HepG2 (cell line): ENCODE measurements around the gene RPL18. TPM values are rescaled to one million over a fixed set of nuclear protein-coding genes. Genes with fewer than 3 reads are reported as not detected.

Source experiments
- GABPB1 ChIP-seq: IDR thresholded peaks from 2 replicates; pipeline ENCODE4 v1.6.1; 2016; ENCODE audit warnings: mild to moderate bottlenecking, missing genetic modification reagents, moderate library complexity, missing compliant biosample characterization
- HNRNPK ChIP-seq: fragments of 200-400 bp; formaldehyde crosslinking; IDR thresholded peaks from 2 replicates; pipeline ENCODE4 v1.6.1; 2018; ENCODE audit warnings: low read length, low read depth, moderate library complexity, mild to moderate bottlenecking; ENCODE audit not compliant: poor library complexity, severe bottlenecking
- NONO ChIP-seq, 2 experiments: fragments of 450-650 bp in 1 of 2; sonication (generic) in 1 of 2; formaldehyde crosslinking in 1 of 2; IDR thresholded peaks in 1 of 2; conservative IDR thresholded peaks in 1 of 2; 2 replicates each; pipeline versions ENCODE4 v1.6.1 to v1.8.0; 2017 to 2022; ENCODE audit warnings: mild to moderate bottlenecking in 1 of 2, missing genetic modification reagents in 1 of 2, moderate library complexity in 1 of 2
- NR2F2 ChIP-seq: IDR thresholded peaks from 2 replicates; pipeline ENCODE4 v1.6.1; 2012; ENCODE audit warnings: low read depth, inconsistent platforms, borderline replicate concordance
- SAP130 ChIP-seq: IDR thresholded peaks from 2 replicates; pipeline ENCODE4 v1.6.1; 2016; ENCODE audit warnings: low read depth
- THAP9 ChIP-seq: sonication (generic); formaldehyde crosslinking; IDR thresholded peaks from 2 replicates; pipeline ENCODE4; 2020; ENCODE audit warnings: missing genetic modification reagents, mild to moderate bottlenecking, borderline replicate concordance
- U2AF1 ChIP-seq: fragments of 200-400 bp; formaldehyde crosslinking; optimal IDR thresholded peaks from 2 replicates; pipeline ENCODE3; 2017; ENCODE audit warnings: mild to moderate bottlenecking, low read depth, low read length
- USF2 ChIP-seq, 2 experiments: sonication (generic) in 1 of 2; formaldehyde crosslinking in 1 of 2; IDR thresholded peaks; 2 replicates each; pipeline versions ENCODE4 v1.5.1 to v1.6.1; 2011 to 2020; ENCODE audit warnings: borderline replicate concordance in 1 of 2, low read depth in 1 of 2, low read length in 1 of 2, mild to moderate bottlenecking in 1 of 2, missing genetic modification reagents in 1 of 2, moderate library complexity in 1 of 2
- ZC3H13 ChIP-seq: sonication (generic); formaldehyde crosslinking; IDR thresholded peaks from 2 replicates; pipeline ENCODE4 v1.8.1; 2023; ENCODE audit warnings: mild to moderate bottlenecking, missing genetic modification reagents, moderate library complexity
- ZFP37 ChIP-seq: sonication (generic); formaldehyde crosslinking; IDR thresholded peaks from 2 replicates; pipeline ENCODE4 v1.4.0; 2020; ENCODE audit warnings: missing genetic modification reagents, borderline replicate concordance
- ZNF260 ChIP-seq: sonication (generic); formaldehyde crosslinking; IDR thresholded peaks from 2 replicates; pipeline ENCODE4 v1.4.0; 2020; ENCODE audit warnings: missing genetic modification reagents, low read depth, mild to moderate bottlenecking, borderline replicate concordance
- ZNF569 ChIP-seq: sonication (generic); formaldehyde crosslinking; IDR thresholded peaks from 2 replicates; pipeline ENCODE4 v1.5.0; 2020; ENCODE audit warnings: mild to moderate bottlenecking, missing genetic modification reagents, moderate library complexity, borderline replicate concordance
- ZNF768 ChIP-seq: sonication (generic); formaldehyde crosslinking; IDR thresholded peaks from 2 replicates; pipeline ENCODE4 v1.4.0; 2020; ENCODE audit warnings: missing genetic modification reagents
- polyA plus RNA-seq, 8 experiments: library from polyadenylated mRNA; depleted of rRNA in 3 of 8; stranded (reverse) in 7 of 8; unstranded in 1 of 8; fragments of >200 nt; fragmentation: Illumina TruSeq in 4 of 8; extraction: Trizol in 4 of 8; gene quantifications; 2 replicates each; pipeline versions ENCODE4 v1.2.1 to v1.2.3, GENCODE V29; 2011 to 2016; ENCODE audit warnings: low read depth in 4 of 8, missing spikeins in 1 of 8, mixed read lengths in 1 of 8; ENCODE audit not compliant: insufficient read depth in 1 of 8
- total RNA-seq, 5 experiments: library from RNA; depleted of rRNA; stranded (reverse); fragments of >200 nt; fragmentation: Illumina TruSeq; extraction: Trizol; gene quantifications; 2 replicates each; pipeline ENCODE4 v1.2.3, GENCODE V29; 2016; ENCODE audit warnings: low read depth in 1 of 5
- TF ChIP-seq, protein P1 (sequence below): sonication (generic); formaldehyde crosslinking; IDR thresholded peaks from 2 replicates; pipeline ENCODE4 v1.4.0; 2020; ENCODE audit warnings: mild to moderate bottlenecking, low read depth, missing genetic modification reagents

Gene RPL18
- total and polyA plus RNA-seq, 2 of the 13 experiments (the other 11 are each of a cell fraction or from before 2014, with no cell fraction given), result 1,485 to 1,639 TPM

- TF ChIP-seq, protein P1, sequence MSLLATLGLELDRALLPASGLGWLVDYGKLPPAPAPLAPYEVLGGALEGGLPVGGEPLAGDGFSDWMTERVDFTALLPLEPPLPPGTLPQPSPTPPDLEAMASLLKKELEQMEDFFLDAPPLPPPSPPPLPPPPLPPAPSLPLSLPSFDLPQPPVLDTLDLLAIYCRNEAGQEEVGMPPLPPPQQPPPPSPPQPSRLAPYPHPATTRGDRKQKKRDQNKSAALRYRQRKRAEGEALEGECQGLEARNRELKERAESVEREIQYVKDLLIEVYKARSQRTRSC (CRISPR knock-in tag), result no peak
- TF ChIP-seq NONO (IDR thresholded peaks at IDR 0.05) (no peak), NONO (CRISPR knock-in tag; conservative IDR thresholded peaks at IDR 0.05) (0 out of 2 replicates have a peak, but pooled peaks have one; percentile 32), U2AF1 (no peak), USF2 (IDR thresholded peaks at IDR 0.05; ENCODE audit: low read depth, low read length) (no peak), USF2 (CRISPR knock-in tag; IDR thresholded peaks at IDR 0.05; ENCODE audit: borderline replicate concordance) (no peak), ZC3H13 (CRISPR knock-in tag) (no peak), ZFP37 (no peak), GABPB1 (CRISPR knock-in tag) (peak; percentile 58; the same call in 1 of the 2 replicates), ZNF768 (CRISPR knock-in tag) (peak; percentile 61; the same call in 1 of the 2 replicates), HNRNPK (peak; percentile 67), SAP130 (CRISPR knock-in tag) (0 out of 2 replicates have a peak, but pooled peaks have one; percentile 32), ZNF260 (CRISPR knock-in tag) (no peak), NR2F2 (no peak; the same call in 1 of the 2 replicates), THAP9 (CRISPR knock-in tag) (peak; percentile 27; the same call in 1 of the 2 replicates), ZNF569 (no peak)
These were observed 30.1 kb downstream of the RPL18 start (continued) for GRCh38 chr19:48588670-48589401.
